GM19397 (cell line): ENCODE measurements around the gene GRHL1.
"Not testable (repeated sequence)": the region's sequence is repeated elsewhere in the genome, so short reads cannot be mapped to it uniquely, and the experiment has no call there.

Source experiments
- ATAC-seq: cut with Tn5 transposase; IDR thresholded peaks from one replicate; pipeline ENCODE4 v1.9.1; 2021; ENCODE audit warnings: mild to moderate bottlenecking, moderate library complexity; ENCODE audit not compliant: unreplicated experiment

Gene GRHL1

DNA sequence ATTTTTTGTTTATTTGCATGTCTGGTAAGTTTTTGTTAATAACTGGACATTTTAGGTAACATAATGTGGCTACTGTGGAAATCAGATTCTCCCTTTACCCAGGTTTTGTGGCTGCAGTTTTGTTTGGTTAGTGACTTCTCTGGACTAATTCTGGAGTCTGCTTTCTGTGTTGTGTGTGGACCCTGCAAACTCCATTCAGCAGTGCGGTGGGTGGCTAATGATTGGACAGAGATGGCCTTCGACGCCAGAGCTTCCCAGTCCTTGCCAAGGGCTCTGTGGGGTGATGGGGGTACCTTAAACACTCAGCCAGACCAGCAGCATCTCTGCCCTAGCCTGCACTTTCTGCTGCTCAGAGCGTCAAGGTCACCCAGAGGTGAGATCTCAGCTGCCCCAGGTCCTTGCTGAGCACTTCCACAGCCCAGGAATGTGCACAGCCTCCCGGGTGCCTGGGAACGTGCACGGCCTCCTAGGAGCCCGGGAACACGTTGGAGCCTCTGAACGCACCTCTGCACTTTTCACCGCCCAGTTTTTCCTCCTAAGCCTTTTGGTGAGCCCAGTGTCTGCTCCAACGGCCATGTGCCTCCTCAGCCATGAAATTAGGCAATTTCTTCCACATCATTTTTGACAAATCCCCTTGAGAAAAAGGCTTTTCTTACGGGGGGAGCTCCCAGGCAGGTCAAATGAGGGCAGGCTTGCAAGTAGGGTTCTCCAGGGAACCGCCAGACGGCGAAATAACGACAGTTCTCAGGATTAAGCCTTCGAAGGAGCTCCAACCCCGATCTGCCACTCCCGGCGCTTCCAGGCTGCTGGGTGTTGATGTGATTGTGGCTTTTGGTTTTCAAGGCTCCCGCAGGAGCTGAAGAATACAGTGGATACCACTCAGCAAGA is 56.7 kb downstream of the GRHL1 start:
- ATAC-seq, result no peak

DNA sequence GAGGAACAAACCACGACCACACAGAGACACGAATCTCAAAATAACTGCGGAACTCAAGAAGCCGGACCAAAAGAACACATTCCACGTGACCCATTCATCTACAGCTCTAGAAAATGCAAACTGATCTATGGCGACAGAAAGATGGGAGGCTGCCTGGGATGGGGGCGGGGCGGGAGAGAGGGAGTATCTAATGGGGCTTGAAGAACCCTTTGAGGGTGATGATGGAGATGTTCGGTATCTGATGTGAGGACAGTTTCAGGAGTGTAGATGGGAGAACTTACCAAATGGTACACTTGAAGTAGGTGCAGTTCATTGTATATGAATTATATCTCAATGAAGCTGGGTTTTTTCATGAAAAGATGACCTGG is 57.3 kb downstream of the GRHL1 start:
- ATAC-seq, result no peak

DNA sequence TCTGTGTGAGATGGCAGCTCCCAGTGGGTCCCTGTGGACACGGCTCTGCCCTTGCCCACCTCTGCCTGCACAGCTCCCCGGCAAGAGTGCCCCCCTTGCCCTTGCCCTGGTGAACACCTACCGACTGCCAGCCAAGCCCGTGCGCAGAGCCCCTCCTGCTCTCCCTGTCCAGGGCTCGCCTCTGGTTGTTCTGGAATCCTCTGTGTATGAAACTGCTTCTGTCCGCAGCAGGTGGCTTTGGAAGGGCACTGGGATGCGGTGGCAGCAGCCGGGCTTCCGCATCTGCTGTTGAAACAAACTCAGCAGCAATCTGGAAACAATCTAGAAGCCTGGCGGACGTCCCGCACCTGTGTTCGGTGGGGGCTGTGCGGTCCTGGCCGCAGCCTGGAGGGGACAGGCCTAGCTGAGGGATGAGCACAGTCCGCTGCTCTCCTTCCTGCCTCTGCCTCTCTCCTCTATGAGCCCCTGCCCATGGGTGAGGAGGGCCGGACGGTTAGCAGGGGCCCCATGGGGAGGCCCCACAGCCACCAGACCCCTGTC is 57.8 kb downstream of the GRHL1 start:
- ATAC-seq, result no peak

DNA sequence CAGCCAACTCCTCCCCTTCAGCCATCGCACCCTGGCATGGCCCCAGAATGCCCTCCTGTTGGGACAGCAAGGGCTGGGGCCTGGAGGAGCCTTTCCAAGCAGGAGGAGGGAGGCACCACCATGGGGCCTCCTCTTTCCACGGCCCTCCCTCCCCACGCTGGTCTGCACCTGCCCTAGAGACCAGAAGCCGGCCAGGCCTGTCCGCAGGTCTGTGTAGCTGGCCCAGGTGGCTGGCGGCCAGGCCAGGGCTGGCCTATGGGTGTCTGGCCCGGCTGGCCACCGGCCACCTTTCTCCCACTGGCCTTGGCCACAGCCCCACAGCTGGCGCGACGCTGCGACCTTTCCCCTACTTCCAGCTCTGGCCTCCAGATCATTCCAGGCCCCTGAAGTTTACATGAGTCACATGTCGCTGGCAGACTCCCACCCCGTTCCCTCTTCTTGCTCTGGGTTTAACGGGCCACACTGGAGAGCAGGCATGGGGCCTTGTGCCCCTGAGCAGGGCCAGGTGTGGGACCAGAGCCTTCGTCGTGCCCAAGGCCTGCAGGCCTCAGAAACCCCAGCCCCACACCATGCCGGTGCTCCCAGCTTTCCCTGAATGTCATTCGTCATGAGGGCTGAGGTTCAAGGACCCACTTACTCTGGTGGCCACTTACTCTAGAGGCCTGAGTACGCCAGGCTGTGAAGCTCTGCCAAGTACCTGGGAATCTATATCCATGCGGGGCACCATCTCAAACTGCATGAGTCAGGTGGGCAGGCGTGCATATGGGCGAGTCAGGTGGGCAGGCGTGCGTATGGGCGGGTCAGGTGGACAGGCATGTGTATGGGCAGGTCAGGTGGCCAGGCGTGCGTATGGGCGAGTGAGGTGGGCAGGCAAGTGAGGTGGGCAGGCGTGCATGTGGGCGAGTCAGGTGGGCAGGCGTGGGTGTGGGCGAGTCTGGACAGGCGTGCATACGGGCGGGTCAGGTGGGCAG is 58.6 kb downstream of the GRHL1 start:
- no peak for ATAC-seq

DNA sequence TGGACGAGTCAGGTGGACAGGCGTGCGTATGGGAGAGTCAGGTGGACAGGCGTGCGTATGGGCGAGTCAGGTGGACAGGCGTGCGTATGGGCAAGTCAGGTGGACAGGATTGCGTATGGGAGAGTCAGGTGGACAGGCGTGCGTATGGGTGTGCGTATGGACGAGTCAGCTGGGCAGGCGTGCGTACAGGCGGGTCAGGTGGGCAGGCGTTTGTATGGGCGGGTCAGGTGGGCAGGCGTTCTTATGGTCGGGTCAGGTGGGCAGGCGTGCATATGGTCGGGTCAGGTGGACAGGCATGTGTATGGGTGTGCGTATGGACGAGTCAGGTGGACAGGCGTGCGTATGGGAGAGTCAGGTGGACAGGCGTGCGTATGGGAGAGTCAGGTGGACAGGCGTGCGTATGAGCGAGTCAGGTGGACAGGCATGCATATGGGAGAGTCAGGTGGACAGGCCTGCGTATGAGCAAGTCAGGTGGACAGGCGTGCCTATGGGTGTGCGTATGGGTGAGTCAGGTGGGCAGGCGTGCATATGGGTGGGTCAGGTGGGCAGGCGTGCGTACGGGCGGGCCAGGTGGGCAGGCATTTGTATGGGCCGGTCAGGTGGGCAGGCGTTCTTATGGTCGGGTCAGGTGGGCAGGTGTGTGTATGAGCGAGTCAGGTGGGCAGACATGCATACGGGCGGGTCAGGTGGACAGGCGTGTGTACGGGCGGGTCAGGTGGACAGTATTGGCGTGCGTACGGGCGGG is 59.5 kb downstream of the GRHL1 start:
- not testable (repeated sequence) for ATAC-seq

DNA sequence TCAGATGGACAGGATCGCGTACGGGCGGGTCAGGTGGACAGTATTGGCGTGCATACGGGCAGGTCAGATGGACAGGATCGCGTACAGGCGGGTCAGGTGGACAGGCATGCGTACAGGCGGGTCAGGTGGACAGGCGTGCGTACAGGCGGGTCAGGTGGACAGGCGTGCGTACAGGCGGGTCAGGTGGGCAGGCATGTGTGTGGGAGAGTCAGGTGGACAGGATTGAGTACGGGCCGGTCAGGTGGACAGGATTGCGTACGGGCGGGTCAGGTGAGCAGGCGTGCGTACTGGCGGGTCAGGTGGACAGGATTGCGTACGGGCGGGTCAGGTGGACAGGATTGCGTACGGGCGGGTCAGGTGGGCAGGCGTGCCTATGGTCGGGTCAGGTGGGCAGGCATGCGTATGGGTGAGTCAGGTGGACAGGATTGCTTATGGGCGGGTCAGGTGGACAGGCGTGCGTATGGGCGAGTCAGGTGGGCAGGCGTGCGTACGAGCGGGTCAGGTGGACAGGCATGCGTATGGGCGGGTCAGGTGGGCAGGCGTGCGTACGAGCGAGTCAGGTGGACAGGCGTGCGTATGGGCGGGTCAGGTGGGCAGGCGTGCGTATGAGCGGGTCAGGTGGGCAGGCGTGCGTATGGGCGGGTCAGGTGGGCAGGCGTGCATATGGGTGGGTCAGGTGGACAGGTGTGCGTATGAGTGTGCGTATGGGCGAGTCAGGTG is 60.3 kb downstream of the GRHL1 start:
- ATAC-seq, result not testable (repeated sequence)

DNA sequence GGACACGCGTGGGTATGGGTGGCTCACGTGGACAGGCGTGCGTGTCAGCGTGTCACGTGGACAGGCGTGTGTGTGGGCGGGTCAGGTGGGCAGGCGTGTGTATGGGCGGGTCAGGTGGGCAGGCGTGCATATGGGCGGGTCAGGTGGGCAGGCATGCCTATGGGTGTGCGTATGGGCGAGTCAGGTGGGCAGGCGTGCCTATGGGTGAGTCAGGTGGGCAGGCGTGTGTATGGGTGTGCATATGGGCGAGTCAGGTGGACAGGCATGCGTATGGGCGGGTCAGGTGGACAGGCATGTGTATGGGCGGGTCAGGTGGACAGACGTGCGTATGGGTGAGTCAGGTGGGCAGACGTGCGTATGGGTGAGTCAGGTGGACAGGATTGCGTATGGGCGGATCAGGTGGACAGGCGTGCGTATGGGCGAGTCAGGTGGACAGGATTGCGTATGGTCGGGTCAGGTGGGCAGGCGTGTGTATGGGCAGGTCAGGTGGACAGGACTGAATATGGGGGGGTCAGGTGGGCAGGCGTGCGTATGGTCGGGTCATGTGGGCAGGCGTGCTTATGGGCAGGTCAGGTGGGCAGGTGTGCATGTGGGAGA is 61.0 kb downstream of the GRHL1 start:
- not testable (repeated sequence) for ATAC-seq

DNA sequence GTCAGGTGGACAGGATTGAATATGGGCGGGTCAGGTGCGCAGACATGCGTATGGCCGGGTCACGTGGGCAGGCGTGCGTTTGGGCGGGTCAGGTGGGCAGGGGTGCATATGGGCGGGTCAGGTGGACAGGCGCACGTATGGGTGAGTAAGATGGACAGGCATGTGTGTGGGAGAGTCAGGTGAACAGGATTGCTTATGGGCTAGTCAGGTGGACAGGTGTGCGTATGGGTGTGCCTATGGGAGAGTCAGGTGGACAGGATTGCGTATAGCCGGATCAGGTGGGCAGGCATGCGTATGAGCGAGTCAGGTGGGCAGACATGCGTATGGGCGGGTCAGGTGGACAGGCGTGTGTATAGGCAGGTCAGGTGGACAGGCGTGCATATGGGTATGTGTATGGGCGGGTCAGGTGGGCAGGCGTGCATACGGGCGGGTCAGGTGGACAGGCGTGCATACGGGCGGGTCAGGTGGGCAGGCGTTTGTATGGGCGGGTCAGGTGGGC is 61.5 kb downstream of the GRHL1 start:
- ATAC-seq, result no peak

DNA sequence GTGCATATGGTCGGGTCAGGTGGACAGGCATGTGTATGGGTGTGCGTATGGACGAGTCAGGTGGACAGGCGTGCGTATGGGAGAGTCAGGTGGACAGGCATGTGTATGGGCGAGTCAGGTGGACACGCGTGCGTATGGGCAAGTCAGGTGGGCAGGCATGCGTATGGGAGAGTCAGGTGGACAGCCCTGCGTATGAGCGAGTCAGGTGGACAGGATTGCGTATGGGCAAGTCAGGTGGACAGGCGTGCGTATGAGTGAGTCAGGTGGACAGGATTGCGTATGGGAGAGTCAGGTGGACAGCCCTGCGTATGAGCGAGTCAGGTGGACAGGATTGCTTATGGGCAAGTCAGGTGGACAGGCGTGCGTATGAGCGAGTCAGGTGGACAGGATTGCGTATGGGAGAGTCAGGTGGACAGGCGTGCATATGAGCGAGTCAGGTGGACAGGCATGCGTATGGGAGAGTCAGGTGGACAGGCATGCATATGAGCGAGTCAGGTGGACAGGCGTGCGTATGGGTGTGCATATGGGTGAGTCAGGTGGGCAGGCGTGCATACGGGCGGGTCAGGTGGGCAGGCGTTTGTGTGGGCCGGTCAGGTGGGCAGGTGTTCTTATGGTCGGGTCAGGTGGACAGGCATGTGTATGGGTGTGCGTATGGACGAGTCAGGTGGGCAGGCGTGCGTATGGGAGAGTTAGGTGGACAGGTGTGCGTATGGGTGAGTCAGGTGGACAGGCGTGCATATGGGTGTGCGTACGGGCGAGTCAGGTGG is 62.3 kb downstream of the GRHL1 start:
- not testable (repeated sequence) for ATAC-seq

DNA sequence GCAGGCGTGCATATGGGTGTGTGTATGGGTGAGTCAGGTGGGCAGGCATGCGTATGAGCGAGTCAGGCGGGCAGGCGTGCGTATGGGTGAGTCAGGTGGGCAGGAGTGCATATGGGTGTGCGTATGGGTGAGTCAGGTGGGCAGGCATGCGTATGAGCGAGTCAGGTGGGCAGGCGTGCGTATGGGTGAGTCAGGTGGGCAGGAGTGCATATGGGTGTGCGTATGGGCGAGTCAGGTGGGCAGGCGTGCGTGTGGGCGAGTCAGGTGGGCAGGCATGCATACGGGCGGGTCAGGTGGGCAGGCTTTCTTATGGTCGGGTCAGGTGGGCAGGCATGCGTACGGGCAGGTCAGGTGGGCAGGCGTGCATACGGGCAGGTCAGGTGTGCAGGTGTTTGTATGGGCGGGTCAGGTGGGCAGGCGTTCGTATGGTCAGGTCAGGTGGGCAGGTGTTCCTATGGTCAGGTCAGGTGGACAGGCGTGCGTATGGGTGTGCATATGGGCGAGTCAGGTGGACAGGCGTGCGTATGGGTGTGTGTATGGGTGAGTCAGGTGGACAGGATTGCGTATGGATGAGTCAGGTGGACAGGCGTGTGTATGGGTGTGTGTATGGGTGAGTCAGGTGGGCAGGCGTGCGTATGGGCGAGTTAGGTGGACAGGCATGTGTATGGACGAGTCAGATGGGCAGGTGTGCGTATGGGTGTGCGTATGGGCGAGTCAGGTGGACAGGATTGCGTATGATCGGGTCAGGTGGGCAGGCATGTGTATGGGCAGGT is 63.1 kb downstream of the GRHL1 start:
- no peak for ATAC-seq

DNA sequence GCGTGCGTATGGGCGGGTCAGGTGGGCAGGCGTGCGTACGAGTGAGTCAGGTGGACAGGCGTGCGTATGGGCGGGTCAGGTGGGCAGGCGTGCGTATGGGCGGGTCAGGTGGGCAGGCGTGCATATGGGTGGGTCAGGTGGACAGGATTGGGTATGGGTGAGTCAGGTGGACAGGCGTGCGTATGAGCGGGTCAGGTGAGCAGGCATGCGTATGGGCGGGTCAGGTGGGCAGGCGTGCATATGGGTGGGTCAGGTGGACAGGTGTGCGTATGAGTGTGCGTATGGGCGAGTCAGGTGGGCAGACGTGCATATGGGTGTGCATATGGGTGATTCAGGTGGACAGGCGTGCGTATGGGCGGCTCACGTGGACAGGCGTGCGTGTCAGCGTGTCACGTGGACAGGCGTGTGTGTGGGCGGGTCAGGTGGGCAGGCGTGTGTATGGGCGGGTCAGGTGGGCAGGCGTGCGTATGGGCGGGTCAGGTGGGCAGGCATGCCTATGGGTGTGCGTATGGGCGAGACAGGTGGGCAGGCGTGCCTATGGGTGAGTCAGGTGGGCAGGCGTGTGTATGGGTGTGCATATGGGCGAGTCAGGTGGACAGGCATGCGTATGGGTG is 64.0 kb downstream of the GRHL1 start:
- ATAC-seq, result not testable (repeated sequence)

DNA sequence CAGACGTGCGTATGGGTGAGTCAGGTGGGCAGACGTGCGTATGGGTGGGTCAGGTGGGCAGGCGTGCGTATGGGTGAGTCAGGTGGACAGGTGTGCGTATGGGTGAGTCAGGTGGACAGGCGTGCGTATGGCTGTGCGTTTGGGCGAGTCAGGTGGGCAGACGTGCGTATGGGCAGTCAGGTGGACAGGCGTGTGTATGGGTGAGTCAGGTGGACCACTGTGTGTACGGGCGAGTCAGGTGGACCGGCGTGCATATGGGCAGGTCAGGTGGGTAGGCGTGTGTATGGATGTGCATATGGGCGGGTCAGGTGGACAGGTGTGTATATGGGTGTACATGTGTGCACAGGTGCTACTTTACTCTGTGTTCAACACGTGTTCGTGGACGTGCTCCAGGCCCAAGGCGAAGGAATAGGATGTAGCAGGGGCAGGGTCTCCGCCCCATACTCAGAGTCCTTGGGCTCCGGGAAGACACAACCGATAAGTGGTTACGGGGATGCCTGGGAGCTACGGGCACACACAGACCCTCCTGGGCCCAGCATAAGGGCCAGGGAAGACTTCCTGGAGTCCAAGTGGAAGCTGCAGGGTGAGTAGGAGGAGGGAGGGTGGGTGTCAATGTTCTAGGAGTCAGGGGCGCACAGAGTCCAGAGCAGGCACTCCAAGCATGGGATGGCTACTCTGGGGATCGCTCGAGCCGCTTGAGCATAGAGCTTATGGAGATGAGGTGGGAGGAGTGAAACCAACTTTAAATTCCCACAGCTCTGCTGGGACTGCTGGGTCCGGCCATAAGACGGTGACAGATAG is 64.7 kb downstream of the GRHL1 start:
- no peak for ATAC-seq

DNA sequence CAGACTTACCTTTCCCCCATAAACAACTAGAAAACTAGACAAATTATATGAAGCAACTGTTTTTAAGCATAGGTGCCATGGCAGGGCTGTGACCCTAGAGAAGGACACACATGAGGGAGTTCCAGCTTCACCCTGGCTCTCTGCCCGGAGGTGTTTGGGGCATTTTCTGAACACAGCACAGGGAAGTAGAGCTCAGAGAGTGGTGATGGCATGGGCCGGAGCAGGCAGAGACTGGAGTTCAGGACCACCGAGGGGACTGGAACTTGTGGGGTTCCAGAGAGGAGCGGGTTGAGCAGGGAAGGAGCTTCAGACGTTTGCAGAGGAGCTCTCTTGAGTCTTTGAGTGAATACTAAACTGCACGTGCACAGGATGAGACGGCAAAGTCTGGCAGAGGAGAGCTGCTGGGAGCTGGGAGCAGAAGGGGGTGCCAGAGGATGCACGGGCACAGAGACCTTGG is 65.3 kb downstream of the GRHL1 start:
- ATAC-seq, result no peak

DNA sequence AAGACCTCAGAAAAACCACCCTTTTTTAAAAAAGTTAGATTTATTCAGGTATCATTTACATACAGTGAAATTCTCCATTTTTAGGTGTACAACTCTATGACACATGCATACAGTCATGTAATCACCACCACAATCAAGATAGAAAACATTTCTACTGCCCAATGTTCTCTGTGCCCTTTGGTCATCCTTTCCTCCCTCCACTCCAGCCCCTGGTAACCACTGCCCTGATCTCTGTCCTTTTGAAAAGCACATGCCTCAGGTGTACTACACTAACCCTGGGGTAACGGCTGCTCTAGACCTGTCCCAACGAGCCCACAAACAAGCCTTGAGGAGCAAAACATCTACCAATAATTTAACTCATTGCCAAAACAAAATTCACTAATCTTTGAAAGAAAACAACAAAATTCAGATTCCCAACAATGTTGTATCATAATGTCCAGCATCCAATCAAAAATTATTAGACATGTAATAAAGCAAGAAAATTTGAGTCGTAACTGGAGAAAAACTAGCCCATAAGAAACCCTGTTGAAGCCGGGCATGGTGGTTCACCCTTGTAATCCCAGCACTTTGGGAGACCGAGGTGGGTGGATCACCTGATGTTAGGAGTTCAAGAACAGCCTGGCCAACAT is 65.9 kb downstream of the GRHL1 start:
- no peak for ATAC-seq

DNA sequence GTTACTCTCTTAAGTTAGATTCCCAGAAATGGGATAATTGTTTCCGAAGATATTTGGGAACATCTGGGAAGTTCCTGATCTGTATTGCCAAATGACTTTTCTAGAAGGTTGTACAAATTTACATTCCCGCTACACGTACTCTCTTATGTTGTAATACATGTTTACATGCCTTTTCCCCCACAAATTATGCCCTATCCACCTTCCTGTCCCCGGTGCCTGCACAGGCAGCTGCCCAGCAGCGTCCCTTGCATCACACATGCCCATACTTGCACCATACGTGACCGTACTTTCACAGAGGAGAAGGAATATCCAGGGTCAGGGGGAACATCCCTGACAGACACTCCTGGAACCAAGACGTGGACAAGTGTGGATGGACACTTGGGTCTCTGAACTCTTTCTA is 67.7 kb downstream of the GRHL1 start:
- no peak for ATAC-seq
